Endothelial cell of umbilical vein (primary cell): ENCODE measurements around the gene SQSTM1.

Experiments used
- EZH2 ChIP-seq: IDR thresholded peaks from 2 replicates; pipeline ENCODE4 v1.6.1; 2012; ENCODE audit warnings: borderline replicate concordance, low read depth, mild to moderate bottlenecking, moderate library complexity, low read length, inconsistent platforms; ENCODE audit not compliant: severe bottlenecking
- FOS ChIP-seq: IDR thresholded peaks from 2 replicates; pipeline ENCODE4 v1.6.1; 2011; ENCODE audit warnings: mild to moderate bottlenecking, low read length, moderate library complexity, borderline replicate concordance; ENCODE audit not compliant: insufficient read depth
- GATA2 ChIP-seq: IDR thresholded peaks from 2 replicates; pipeline ENCODE4 v1.7.0; 2011; ENCODE audit warnings: low read depth, mild to moderate bottlenecking, moderate library complexity, mixed read lengths, low read length; ENCODE audit not compliant: insufficient read length, insufficient read depth
- JUN ChIP-seq: IDR thresholded peaks from 2 replicates; pipeline ENCODE4 v1.6.1; 2011; ENCODE audit warnings: borderline replicate concordance, low read depth; ENCODE audit not compliant: insufficient read length, insufficient read depth
- MYC ChIP-seq: IDR thresholded peaks from one replicate; pipeline ENCODE4 v1.6.1; 2011; ENCODE audit warnings: mild to moderate bottlenecking, low read depth, low read length
- POLR2A ChIP-seq: IDR thresholded peaks from 2 replicates; pipeline ENCODE4 v1.6.1; 2012; ENCODE audit warnings: low read depth, mild to moderate bottlenecking, control low read depth, low read length
- POLR2AphosphoS5 ChIP-seq: IDR thresholded peaks from 2 replicates; pipeline ENCODE4 v1.6.1; 2012; ENCODE audit warnings: low read depth, mild to moderate bottlenecking, control low read depth, low read length, moderate library complexity; ENCODE audit not compliant: insufficient read depth
- TF ChIP-seq, protein P1 (sequence below), 2 donors: IDR thresholded peaks; 1 replicate in 1 of 2; 2 replicates in 1 of 2; pipeline ENCODE4 v1.5.1; 2011; ENCODE audit warnings: low read length in 2 of 2, mild to moderate bottlenecking in 2 of 2, moderate library complexity in 2 of 2, control low read depth in 1 of 2, inconsistent platforms in 1 of 2, low read depth in 1 of 2; ENCODE audit not compliant: insufficient read depth in 1 of 2; ENCODE audit errors: extremely low read depth in 1 of 2
- TF ChIP-seq, protein P2 (sequence below): IDR thresholded peaks from 2 replicates; pipeline ENCODE4 v1.6.1; 2011; ENCODE audit not compliant: insufficient read depth, insufficient read length

DNA sequence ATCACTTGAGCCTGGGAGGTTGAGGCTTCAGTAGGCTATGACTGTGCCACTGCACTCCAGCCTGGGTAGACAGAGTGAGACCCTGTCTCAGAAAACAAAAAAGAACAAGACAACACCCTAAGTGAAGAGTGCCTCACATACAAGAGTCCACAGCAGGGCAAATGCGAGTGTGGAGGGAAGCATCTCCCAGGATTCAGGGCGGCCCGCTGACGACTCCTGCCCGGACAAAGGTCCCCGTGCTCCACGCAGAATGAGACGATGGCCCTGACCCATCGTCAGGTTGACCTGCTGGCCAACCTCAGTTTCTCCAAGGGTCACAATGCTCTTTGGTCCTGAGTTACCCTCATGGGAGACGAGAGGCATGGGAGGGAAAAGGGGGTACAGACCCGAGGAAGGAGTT is 19.6 kb downstream of the SQSTM1 start:
- TF ChIP-seq, protein P1, sequence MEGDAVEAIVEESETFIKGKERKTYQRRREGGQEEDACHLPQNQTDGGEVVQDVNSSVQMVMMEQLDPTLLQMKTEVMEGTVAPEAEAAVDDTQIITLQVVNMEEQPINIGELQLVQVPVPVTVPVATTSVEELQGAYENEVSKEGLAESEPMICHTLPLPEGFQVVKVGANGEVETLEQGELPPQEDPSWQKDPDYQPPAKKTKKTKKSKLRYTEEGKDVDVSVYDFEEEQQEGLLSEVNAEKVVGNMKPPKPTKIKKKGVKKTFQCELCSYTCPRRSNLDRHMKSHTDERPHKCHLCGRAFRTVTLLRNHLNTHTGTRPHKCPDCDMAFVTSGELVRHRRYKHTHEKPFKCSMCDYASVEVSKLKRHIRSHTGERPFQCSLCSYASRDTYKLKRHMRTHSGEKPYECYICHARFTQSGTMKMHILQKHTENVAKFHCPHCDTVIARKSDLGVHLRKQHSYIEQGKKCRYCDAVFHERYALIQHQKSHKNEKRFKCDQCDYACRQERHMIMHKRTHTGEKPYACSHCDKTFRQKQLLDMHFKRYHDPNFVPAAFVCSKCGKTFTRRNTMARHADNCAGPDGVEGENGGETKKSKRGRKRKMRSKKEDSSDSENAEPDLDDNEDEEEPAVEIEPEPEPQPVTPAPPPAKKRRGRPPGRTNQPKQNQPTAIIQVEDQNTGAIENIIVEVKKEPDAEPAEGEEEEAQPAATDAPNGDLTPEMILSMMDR (IDR thresholded peaks at IDR 0.05; ENCODE audit: extremely low read depth in 1 of 2, insufficient read depth in 1 of 2, low read depth in 1 of 2, low read length in 2 of 2) = no peak
- TF ChIP-seq POLR2A (no peak), POLR2AphosphoS5 (no peak), EZH2 (no peak), FOS (no peak), JUN (no peak), MYC (no peak), GATA2 (no peak)
- TF ChIP-seq, protein P2, sequence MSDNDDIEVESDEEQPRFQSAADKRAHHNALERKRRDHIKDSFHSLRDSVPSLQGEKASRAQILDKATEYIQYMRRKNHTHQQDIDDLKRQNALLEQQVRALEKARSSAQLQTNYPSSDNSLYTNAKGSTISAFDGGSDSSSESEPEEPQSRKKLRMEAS = no peak
